Measurements from ENCODE around the gene AUTS2.

The AUTS2 gene

DNA sequence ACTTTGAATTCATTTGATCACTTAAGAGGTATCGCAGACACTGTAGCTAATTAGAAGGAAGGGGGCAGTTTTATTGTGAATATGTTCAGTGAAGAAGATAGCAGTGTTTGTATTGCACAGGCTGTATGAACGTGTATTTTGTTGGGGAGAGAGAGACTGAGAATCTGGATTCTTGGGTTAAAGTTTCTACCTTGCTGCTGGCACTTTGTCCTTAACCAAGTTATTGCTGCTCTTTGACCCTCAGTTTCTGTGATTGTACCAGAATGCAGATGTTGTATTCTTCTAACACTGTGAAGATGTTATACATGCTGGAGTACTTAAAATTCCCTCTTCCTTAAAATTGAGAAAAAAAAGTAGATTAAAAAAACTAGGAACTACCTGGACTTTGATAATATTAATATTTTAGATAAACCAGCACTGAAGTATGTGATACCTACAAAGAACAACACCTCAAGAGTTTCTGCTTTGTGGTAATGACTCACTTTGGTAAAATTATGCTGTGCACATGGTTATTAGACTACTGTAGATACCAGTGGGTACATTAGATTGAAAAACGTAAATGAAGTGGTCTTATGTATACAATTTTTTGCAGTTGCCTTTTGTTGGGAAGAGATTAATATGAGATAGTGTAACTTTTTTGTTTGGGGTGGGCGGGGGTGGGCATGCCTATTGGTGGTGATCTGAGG lies 321.3 kb downstream of the AUTS2 start:
- TF ChIP-seq, protein P1, sequence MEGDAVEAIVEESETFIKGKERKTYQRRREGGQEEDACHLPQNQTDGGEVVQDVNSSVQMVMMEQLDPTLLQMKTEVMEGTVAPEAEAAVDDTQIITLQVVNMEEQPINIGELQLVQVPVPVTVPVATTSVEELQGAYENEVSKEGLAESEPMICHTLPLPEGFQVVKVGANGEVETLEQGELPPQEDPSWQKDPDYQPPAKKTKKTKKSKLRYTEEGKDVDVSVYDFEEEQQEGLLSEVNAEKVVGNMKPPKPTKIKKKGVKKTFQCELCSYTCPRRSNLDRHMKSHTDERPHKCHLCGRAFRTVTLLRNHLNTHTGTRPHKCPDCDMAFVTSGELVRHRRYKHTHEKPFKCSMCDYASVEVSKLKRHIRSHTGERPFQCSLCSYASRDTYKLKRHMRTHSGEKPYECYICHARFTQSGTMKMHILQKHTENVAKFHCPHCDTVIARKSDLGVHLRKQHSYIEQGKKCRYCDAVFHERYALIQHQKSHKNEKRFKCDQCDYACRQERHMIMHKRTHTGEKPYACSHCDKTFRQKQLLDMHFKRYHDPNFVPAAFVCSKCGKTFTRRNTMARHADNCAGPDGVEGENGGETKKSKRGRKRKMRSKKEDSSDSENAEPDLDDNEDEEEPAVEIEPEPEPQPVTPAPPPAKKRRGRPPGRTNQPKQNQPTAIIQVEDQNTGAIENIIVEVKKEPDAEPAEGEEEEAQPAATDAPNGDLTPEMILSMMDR (IDR thresholded peaks at IDR 0.05), result no peak

DNA sequence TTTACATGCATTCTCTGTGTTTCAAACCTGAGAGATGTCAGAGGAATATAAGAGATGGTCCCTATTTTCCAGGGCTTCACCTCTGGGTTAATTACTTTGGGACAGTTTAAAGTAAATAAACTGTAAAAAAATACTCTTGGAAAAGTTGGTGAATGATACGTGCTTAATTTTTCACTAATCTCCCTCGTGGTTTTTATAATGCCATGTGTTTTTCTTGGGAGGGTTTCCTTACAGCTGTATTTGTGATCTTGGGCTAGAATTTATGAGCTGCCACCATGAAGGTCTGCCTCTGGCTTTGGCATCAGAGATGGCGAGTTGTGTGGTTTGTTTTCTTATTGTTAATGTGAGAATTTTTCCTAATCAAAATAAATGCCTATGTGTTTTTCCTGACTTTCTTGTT lies 322.5 kb downstream of the AUTS2 start:
- TF ChIP-seq, protein P1 (IDR thresholded peaks at IDR 0.05), result no peak

DNA sequence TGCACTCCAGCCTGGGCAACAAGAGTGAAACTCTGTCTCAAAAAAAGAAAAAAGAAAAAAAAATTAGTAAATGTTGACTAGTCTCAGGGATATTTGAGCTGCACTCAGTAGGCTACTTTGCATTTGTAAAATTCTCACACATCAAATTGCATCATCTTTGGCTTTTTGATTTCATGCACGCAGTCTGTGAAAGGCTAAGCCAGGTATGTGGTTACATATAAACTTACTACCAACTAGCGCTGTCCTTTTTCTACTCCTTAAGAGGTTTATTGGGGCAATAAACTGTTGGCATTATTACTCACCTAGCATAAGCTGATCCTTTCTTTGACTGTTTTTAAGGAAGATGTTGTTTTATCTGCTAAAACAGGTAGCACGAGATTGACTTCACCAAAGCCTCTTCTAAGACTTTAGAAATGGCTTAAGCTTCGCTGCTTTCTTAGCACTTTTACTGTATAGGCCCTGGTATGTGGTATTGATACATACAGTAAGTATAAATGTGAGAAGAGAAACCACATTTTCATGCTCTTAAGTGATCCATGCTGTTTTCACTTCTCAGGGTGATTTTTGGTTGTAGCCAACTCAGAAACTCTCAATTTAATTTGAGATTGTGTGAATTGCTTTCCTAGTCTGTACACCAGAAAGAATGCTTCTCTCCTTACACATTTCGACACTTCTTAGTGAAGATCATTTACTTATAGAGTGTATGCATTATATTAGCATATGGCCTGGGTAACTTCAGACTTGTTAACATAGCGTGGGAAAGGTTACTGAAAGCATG lies 323.9 kb downstream of the AUTS2 start:
- TF ChIP-seq, protein P1 (IDR thresholded peaks at IDR 0.05), result no peak

DNA sequence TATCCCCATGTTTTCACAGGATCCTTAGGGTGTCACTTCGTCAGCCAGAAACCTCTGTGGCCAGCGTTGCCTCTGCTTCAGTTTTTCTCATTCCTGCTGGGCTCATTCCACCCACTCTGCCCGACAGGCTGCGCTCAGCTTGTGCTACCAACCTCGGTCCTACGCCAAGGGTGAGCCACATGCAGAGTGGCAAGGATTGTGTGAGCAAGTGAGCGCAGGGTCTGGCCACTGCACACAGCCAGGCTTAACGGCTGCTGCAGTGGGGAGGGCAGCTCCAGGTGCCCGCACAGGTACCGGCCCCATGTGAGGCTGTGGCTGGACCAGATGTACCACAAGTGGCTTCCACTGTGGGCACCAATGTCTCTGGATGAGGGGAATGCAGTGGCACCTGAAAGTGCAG lies 329.2 kb downstream of the AUTS2 start:
- TF ChIP-seq, protein P1 (IDR thresholded peaks at IDR 0.05), result no peak

DNA sequence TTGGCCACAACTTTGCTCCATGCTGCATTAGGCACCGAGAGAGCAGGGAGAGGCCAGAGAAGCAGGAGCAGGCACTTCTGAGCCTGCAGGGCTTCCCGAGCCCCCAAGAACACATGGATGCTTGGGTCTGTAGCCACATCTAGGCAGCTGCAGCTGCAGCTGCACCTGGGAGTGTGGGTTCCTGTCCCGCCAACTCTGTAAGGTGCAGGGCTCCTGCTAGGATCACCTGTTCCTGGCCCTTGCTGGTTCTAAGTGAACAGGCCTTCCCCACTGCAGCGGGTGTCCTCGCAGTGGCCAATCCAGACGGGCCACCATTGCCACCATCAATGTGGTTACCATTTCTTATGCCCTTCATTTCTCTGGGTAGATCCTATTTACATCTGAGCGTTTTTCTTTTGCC lies 330.3 kb downstream of the AUTS2 start:
- TF ChIP-seq, protein P1 (IDR thresholded peaks at IDR 0.05), result no peak

DNA sequence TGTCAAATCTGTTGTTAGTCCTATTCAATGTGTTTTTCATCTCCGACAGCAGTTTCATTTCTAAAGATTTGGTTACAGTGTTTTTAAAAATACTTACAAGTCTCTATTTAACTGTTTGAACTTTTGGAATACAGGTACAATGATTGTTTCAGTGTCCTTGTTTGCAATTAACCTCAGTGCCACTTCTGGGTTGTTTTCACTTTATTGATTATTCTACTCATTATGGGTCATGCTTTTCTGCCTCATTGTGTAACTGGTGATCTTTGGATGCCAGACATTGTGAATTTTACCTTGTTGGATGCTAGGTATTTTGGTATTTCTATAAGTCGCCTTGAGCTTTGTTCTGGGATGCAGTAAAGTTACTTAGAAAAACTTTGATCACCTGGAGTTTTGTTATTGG lies 331.3 kb downstream of the AUTS2 start:
- TF ChIP-seq, protein P1 (IDR thresholded peaks at IDR 0.05), result no peak

DNA sequence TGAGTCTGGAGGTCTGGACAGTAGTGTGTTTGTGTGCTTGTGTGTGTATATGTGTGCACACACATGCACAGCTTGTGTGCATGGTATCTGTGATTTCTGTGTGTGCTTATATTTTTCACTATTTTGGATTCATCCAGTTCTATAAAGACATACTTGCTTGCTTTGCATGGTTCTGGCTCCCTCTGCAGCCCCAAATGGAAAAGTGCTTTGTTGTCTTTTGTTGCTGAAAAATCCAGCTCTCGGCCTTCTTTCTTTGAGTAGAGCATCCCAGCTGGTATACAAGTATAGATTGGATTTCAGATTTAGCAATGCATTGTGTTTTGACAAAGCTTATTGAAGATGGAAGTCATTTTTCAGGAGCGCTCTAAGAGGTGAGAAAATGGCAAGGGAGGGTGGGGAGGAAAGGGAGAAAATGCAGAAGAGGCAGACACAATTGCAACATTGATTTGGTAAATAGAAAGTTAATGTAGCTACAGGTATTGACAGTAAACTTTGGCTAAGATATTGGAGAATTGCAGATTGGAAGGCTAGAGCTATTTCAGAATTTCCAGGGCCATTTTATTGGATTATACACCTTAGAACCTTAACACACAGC lies 333.9 kb downstream of the AUTS2 start:
- TF ChIP-seq, protein P1 (IDR thresholded peaks at IDR 0.05), result peak; percentile 25; the same call in 1 of the 2 replicates

Measured in LNCAP (cell line).